ENCODE data around the gene EPB42.

Gene EPB42

GRCh38 chr15:43215961-43216360 is 4.9 kb downstream of the EPB42 start:
- H3K9me2 ChIP-seq (ENCODE audit: low read depth, low read length) = no peaks in the 10 kb centered on the region
- TF ChIP-seq CTCF (IDR thresholded peaks at IDR 0.05; ENCODE audit: low read length) (no peak), EZH2 (IDR thresholded peaks at IDR 0.05; ENCODE audit: borderline replicate concordance, low read length) (no peak)
- no peak overlapping the region for H3K4me2 ChIP-seq (ENCODE audit: low read length)
- no peaks in the 10 kb centered on the region for H4K20me1 ChIP-seq (ENCODE audit: insufficient read depth, low read length)
- H3K79me2 ChIP-seq (ENCODE audit: insufficient read depth, low read length) = no peaks in the 10 kb centered on the region
- H3K27me3 ChIP-seq (ENCODE audit: insufficient read depth, low read length) = peaks cover 14% of the 10 kb centered on the region
- no peak overlapping the region for H2AFZ ChIP-seq (ENCODE audit: low read length)
- no peaks in the 10 kb centered on the region for H3K9me3 ChIP-seq (ENCODE audit: low read length)
- no peak overlapping the region for H3K27ac ChIP-seq (ENCODE audit: low read depth, low read length, poor library complexity, severe bottlenecking)
- H3K9ac ChIP-seq (ENCODE audit: low read length) = no peak overlapping the region
- H3K4me1 ChIP-seq (ENCODE audit: insufficient read depth, low read length, severe bottlenecking) = no peaks in the 10 kb centered on the region
- H3K36me3 ChIP-seq (ENCODE audit: insufficient read depth, low read length) = no peaks in the 10 kb centered on the region
- no peak overlapping the region for H3K4me3 ChIP-seq (ENCODE audit: low read depth, low read length, poor library complexity, severe bottlenecking)
- H3F3A ChIP-seq (ENCODE audit: insufficient read depth, low read length) = no peaks in the 10 kb centered on the region

GRCh38 chr15:43214592-43215295 is 6.1 kb downstream of the EPB42 start:
- Histone ChIP-seq H3F3A (ENCODE audit: insufficient read depth, low read length) (no peaks in the 10 kb centered on the region), H3K79me2 (ENCODE audit: insufficient read depth, low read length) (no peaks in the 10 kb centered on the region), H3K9ac (ENCODE audit: low read length) (no peak overlapping the region), H2AFZ (ENCODE audit: low read length) (no peak overlapping the region), H3K4me1 (ENCODE audit: insufficient read depth, low read length, severe bottlenecking) (no peaks in the 10 kb centered on the region), H3K9me2 (ENCODE audit: low read depth, low read length) (no peaks in the 10 kb centered on the region), H3K4me3 (ENCODE audit: low read depth, low read length, poor library complexity, severe bottlenecking) (no peak overlapping the region), H3K36me3 (ENCODE audit: insufficient read depth, low read length) (no peaks in the 10 kb centered on the region), H4K20me1 (ENCODE audit: insufficient read depth, low read length) (no peaks in the 10 kb centered on the region), H3K4me2 (ENCODE audit: low read length) (no peak overlapping the region), H3K27me3 (ENCODE audit: insufficient read depth, low read length) (peaks cover 14% of the 10 kb centered on the region), H3K27ac (ENCODE audit: low read depth, low read length, poor library complexity, severe bottlenecking) (no peak overlapping the region), H3K9me3 (ENCODE audit: low read length) (no peaks in the 10 kb centered on the region)
- TF ChIP-seq EZH2 (IDR thresholded peaks at IDR 0.05; ENCODE audit: borderline replicate concordance, low read length) (no peak), CTCF (IDR thresholded peaks at IDR 0.05; ENCODE audit: low read length) (no peak)

GRCh38 chr15:43214169-43214568 is 6.6 kb downstream of the EPB42 start:
- no peaks in the 10 kb centered on the region for H4K20me1 ChIP-seq (ENCODE audit: insufficient read depth, low read length)
- H3K4me3 ChIP-seq (ENCODE audit: low read depth, low read length, poor library complexity, severe bottlenecking) = no peak overlapping the region
- no peaks in the 10 kb centered on the region for H3K4me1 ChIP-seq (ENCODE audit: insufficient read depth, low read length, severe bottlenecking)
- H2AFZ ChIP-seq (ENCODE audit: low read length) = no peak overlapping the region
- H3K4me2 ChIP-seq (ENCODE audit: low read length) = no peak overlapping the region
- TF ChIP-seq EZH2 (IDR thresholded peaks at IDR 0.05; ENCODE audit: borderline replicate concordance, low read length) = no peak
- TF ChIP-seq CTCF (IDR thresholded peaks at IDR 0.05; ENCODE audit: low read length) = no peak
- no peak overlapping the region for H3K27ac ChIP-seq (ENCODE audit: low read depth, low read length, poor library complexity, severe bottlenecking)
- no peaks in the 10 kb centered on the region for H3F3A ChIP-seq (ENCODE audit: insufficient read depth, low read length)
- H3K9me2 ChIP-seq (ENCODE audit: low read depth, low read length) = no peaks in the 10 kb centered on the region
- H3K36me3 ChIP-seq (ENCODE audit: insufficient read depth, low read length) = no peaks in the 10 kb centered on the region
- no peak overlapping the region for H3K9ac ChIP-seq (ENCODE audit: low read length)
- peaks cover 14% of the 10 kb centered on the region for H3K27me3 ChIP-seq (ENCODE audit: insufficient read depth, low read length)
- H3K9me3 ChIP-seq (ENCODE audit: low read length) = no peaks in the 10 kb centered on the region
- H3K79me2 ChIP-seq (ENCODE audit: insufficient read depth, low read length) = no peaks in the 10 kb centered on the region
